HepG2 (cell line): ENCODE measurements around the gene SRSF11. TPM values are rescaled to one million over a fixed set of nuclear protein-coding genes. Genes with fewer than 3 reads are reported as not detected.
A peak's percentile ranks its signal among the peaks of the same experiment; 100 is the strongest.

Source experiments
- AKAP8 ChIP-seq: sonication (generic); formaldehyde crosslinking; IDR thresholded peaks from 2 replicates; pipeline ENCODE4 v1.5.1; 2020; ENCODE audit warnings: mild to moderate bottlenecking, missing genetic modification reagents
- BRCA1 ChIP-seq: sonication (generic); formaldehyde crosslinking; IDR thresholded peaks from 2 replicates; pipeline ENCODE4 v1.4.0; 2020; ENCODE audit warnings: missing genetic modification reagents
- MBNL3 ChIP-seq: fragments of 250-450 bp; sonication (Bioruptor Pico); conservative IDR thresholded peaks from 2 replicates; pipeline ENCODE4 v1.8.0; 2022; ENCODE audit warnings: mild to moderate bottlenecking, inconsistent platforms
- MTA3 ChIP-seq: sonication (generic); formaldehyde crosslinking; IDR thresholded peaks from 2 replicates; pipeline ENCODE4 v1.4.0; 2020; ENCODE audit warnings: missing genetic modification reagents
- MYPOP ChIP-seq: sonication (generic); formaldehyde crosslinking; IDR thresholded peaks from 2 replicates; pipeline ENCODE4 v1.8.1; 2023; ENCODE audit warnings: mild to moderate bottlenecking, moderate library complexity, missing genetic modification reagents
- NCOA5 ChIP-seq: sonication (generic); formaldehyde crosslinking; IDR thresholded peaks from 2 replicates; pipeline ENCODE4 v1.4.0; 2020; ENCODE audit warnings: missing genetic modification reagents
- POLR2A ChIP-seq, 2 experiments: IDR thresholded peaks; 2 replicates each; pipeline ENCODE4 v1.6.1; 2011; ENCODE audit warnings: low read depth in 2 of 2, low read length in 2 of 2, mild to moderate bottlenecking in 1 of 2, moderate library complexity in 1 of 2; ENCODE audit not compliant: insufficient read depth in 1 of 2
- POLR2AphosphoS5 ChIP-seq: IDR thresholded peaks from 2 replicates; pipeline ENCODE4 v1.6.1; 2012; ENCODE audit warnings: low read depth, low read length
- PRDM4 ChIP-seq: sonication (generic); formaldehyde crosslinking; IDR thresholded peaks from 2 replicates; pipeline ENCODE4 v1.9.0; 2021; ENCODE audit warnings: missing genetic modification reagents, borderline replicate concordance
- RORA ChIP-seq: sonication (generic); formaldehyde crosslinking; IDR thresholded peaks from 2 replicates; pipeline ENCODE4 v1.5.0; 2020; ENCODE audit warnings: mild to moderate bottlenecking, missing genetic modification reagents, moderate library complexity
- SALL2 ChIP-seq: sonication (generic); formaldehyde crosslinking; IDR thresholded peaks from 2 replicates; pipeline ENCODE4 v1.8.1; 2023; ENCODE audit warnings: mild to moderate bottlenecking, missing genetic modification reagents, inconsistent platforms
- STAG1 ChIP-seq: sonication (generic); formaldehyde crosslinking; IDR thresholded peaks from 2 replicates; pipeline ENCODE4 v1.4.0; 2020; ENCODE audit warnings: missing genetic modification reagents
- TEAD3 ChIP-seq: optimal IDR thresholded peaks from 2 replicates; pipeline ENCODE3; 2016; ENCODE audit warnings: borderline replicate concordance
- ZNF275 ChIP-seq: sonication (generic); formaldehyde crosslinking; IDR thresholded peaks from 2 replicates; pipeline ENCODE4 v1.8.0; 2022; ENCODE audit warnings: missing genetic modification reagents, mild to moderate bottlenecking, inconsistent platforms, borderline replicate concordance
- ZNF510 ChIP-seq: sonication (generic); formaldehyde crosslinking; IDR thresholded peaks from 2 replicates; pipeline ENCODE4 v1.4.0; 2020; ENCODE audit warnings: low read depth, mild to moderate bottlenecking, missing genetic modification reagents
- ZNF574 ChIP-seq: sonication (generic); formaldehyde crosslinking; IDR thresholded peaks from 2 replicates; pipeline ENCODE4 v1.4.0; 2020; ENCODE audit warnings: missing genetic modification reagents
- ZNF577 ChIP-seq: sonication (generic); formaldehyde crosslinking; IDR thresholded peaks from 2 replicates; pipeline ENCODE4 v1.4.0; 2020; ENCODE audit warnings: mild to moderate bottlenecking, low read depth, missing genetic modification reagents, borderline replicate concordance
- ZNF710 ChIP-seq: sonication (generic); formaldehyde crosslinking; IDR thresholded peaks from 2 replicates; pipeline ENCODE4 v1.5.0; 2020; ENCODE audit warnings: mild to moderate bottlenecking, missing genetic modification reagents, borderline replicate concordance
- ZNF713 ChIP-seq: sonication (generic); formaldehyde crosslinking; IDR thresholded peaks from 2 replicates; pipeline ENCODE4 v1.4.0; 2020; ENCODE audit warnings: mild to moderate bottlenecking, missing genetic modification reagents
- ZNF768 ChIP-seq: sonication (generic); formaldehyde crosslinking; IDR thresholded peaks from 2 replicates; pipeline ENCODE4 v1.4.0; 2020; ENCODE audit warnings: missing genetic modification reagents
- ZNF841 ChIP-seq: sonication (generic); formaldehyde crosslinking; IDR thresholded peaks from 2 replicates; pipeline ENCODE4 v1.8.1; 2023; ENCODE audit warnings: missing genetic modification reagents, borderline replicate concordance
- polyA plus RNA-seq, 8 experiments: library from polyadenylated mRNA; depleted of rRNA in 3 of 8; stranded (reverse) in 7 of 8; unstranded in 1 of 8; fragments of >200 nt; fragmentation: Illumina TruSeq in 4 of 8; extraction: Trizol in 4 of 8; gene quantifications; 2 replicates each; pipeline versions ENCODE4 v1.2.1 to v1.2.3, GENCODE V29; 2011 to 2016; ENCODE audit warnings: low read depth in 4 of 8, missing spikeins in 1 of 8, mixed read lengths in 1 of 8; ENCODE audit not compliant: insufficient read depth in 1 of 8
- total RNA-seq, 5 experiments: library from RNA; depleted of rRNA; stranded (reverse); fragments of >200 nt; fragmentation: Illumina TruSeq; extraction: Trizol; gene quantifications; 2 replicates each; pipeline ENCODE4 v1.2.3, GENCODE V29; 2016; ENCODE audit warnings: low read depth in 1 of 5

Gene SRSF11
- total and polyA plus RNA-seq, 2 of the 13 experiments (the other 11 are each of a cell fraction or from before 2014, with no cell fraction given) = 118 to 381 TPM

- TF ChIP-seq ZNF768 (peak; percentile 65; the same call in 1 of the 2 replicates), SALL2 (CRISPR knock-in tag) (peak; percentile 90), MYPOP (CRISPR knock-in tag) (peak; percentile 88), RORA (0 out of 2 replicates have a peak, but pooled peaks have one; percentile 45), POLR2AphosphoS5 (peak; percentile 88), MTA3 (CRISPR knock-in tag) (no peak), ZNF574 (CRISPR knock-in tag) (peak; percentile 95), ZNF577 (no peak), POLR2A (IDR thresholded peaks at IDR 0.05; ENCODE audit: insufficient read depth in 1 of 2, low read depth in 2 of 2, low read length in 2 of 2) (peak; percentile 88 to 95), TEAD3 (CRISPR knock-in tag) (peak; percentile 85), ZNF275 (CRISPR knock-in tag) (peak; percentile 88; the same call in 1 of the 2 replicates), NCOA5 (CRISPR knock-in tag) (no peak), BRCA1 (CRISPR knock-in tag) (peak; percentile 85), PRDM4 (CRISPR knock-in tag) (no peak), ZNF510 (no peak), ZNF710 (CRISPR knock-in tag) (0 out of 2 replicates have a peak, but pooled peaks have one; percentile 36), STAG1 (CRISPR knock-in tag) (no peak), AKAP8 (CRISPR knock-in tag) (peak; percentile 77; the same call in 1 of the 2 replicates), ZNF841 (CRISPR knock-in tag) (no peak), ZNF713 (CRISPR knock-in tag) (0 out of 2 replicates have a peak, but pooled peaks have one; percentile 33), MBNL3 (no peak)
Observed at GRCh38 chr1:70205434-70206118, 15.6 kb upstream of the SRSF11 start, which contains the start of gene LRRC40 (continued).
